HCT116 (cell line): ENCODE data around the gene LMAN1L. TPM values are rescaled to one million over a fixed set of nuclear protein-coding genes. Genes with fewer than 3 reads are reported as not detected.

ENCODE experiments used
- ATAC-seq: fragments of 200-7000 bp; cut with Tn5 transposase; 2 replicates; pipeline ENCODE4 v1.9.1; 2020; ENCODE audit warnings: mild to moderate bottlenecking, moderate library complexity
- BruUV-seq: library from RNA; stranded (reverse); fragments of 400-500 nt; replicated peaks from 2 replicates; lab custom pipeline; 2021; lab: Mats Ljungman, UMichigan
- CTCF ChIA-PET: fragments of 300-600 bp; sonication (Branson Sonifier 250); formaldehyde crosslinking; loops from one replicate; lab custom pipeline; 2021; ENCODE audit warnings: antibody characterized with exemption; lab: Charles Lee
- POLR2A ChIA-PET: fragments of 300-600, 350-600 bp; sonication (Branson Sonifier 250); formaldehyde crosslinking; loops from one replicate; lab custom pipeline; 2021; ENCODE audit warnings: antibody characterized with exemption; lab: Charles Lee
- RAD21 ChIA-PET, 2 experiments: fragments of 300-600 bp; sonication (Branson Sonifier 250); formaldehyde crosslinking; loops; one replicate each; lab custom pipeline; 2023; ENCODE audit warnings: low total read pairs in 2 of 2; ENCODE audit not compliant: uncharacterized antibody in 2 of 2, unreplicated experiment in 2 of 2, low non-redundant PET in 1 of 2; lab: Charles Lee
- DNase-seq: peaks from one replicate; pipeline ENCODE4 v3.0.0-alpha.2; 2010; ENCODE audit warnings: low read depth, low spot score
- H2AFZ ChIP-seq: fragments of 200-600 bp; shearing (Covaris generic), sonication (generic); 2 replicates; pipeline ENCODE4 v1.6.1; 2017; ENCODE audit warnings: low read depth, mixed run types, mixed read lengths, antibody characterized with exemption, low read length; ENCODE audit not compliant: poor library complexity, severe bottlenecking
- H3K27ac ChIP-seq: 2 replicates; pipeline ENCODE4 v1.5.1; 2012; ENCODE audit warnings: low read depth, low read length
- H3K27me3 ChIP-seq: fragments of 200-600 bp; sonication (generic); 2 replicates; pipeline ENCODE4 v1.6.1; 2016; ENCODE audit warnings: mixed run types, low read length, mixed read lengths; ENCODE audit not compliant: insufficient read depth
- H3K36me3 ChIP-seq, 2 experiments: fragments of 200-500 bp in 1 of 2; fragments of 200-600 bp in 1 of 2; sonication (Bioruptor generic) in 1 of 2; sonication (generic) in 1 of 2; 2 replicates each; pipeline versions ENCODE4 v1.5.1 to v1.6.1; 2014 to 2016; ENCODE audit warnings: low read length in 2 of 2, inconsistent platforms in 1 of 2, mixed read lengths in 1 of 2, mixed run types in 1 of 2; ENCODE audit not compliant: insufficient read depth in 2 of 2, control insufficient read depth in 1 of 2
- H3K4me1 ChIP-seq, 2 experiments: fragments of 200-600 bp in 1 of 2; sonication (generic) in 1 of 2; 2 replicates each; pipeline versions ENCODE4 v1.5.1 to v1.6.1; 2012 to 2017; ENCODE audit warnings: low read length in 2 of 2, inconsistent platforms in 1 of 2, mild to moderate bottlenecking in 1 of 2, mixed read lengths in 1 of 2, mixed run types in 1 of 2, moderate library complexity in 1 of 2; ENCODE audit not compliant: insufficient read depth in 2 of 2, control insufficient read depth in 1 of 2
- H3K4me2 ChIP-seq: fragments of 200-600 bp; sonication (generic); 2 replicates; pipeline ENCODE4 v1.6.1; 2017; ENCODE audit warnings: mixed run types, low read length, mixed read lengths
- H3K4me3 ChIP-seq, 2 experiments: fragments of 200-600 bp in 1 of 2; sonication (generic) in 1 of 2; replicated peaks in 1 of 2; 2 replicates each; pipeline ENCODE4 v1.5.1; 2011 to 2016; ENCODE audit warnings: low read length in 2 of 2, control low read depth in 1 of 2, low read depth in 1 of 2, mild to moderate bottlenecking in 1 of 2, mixed read lengths in 1 of 2, mixed run types in 1 of 2
- H3K79me2 ChIP-seq: fragments of 200-600 bp; sonication (generic); 2 replicates; pipeline ENCODE4 v1.6.1; 2017; ENCODE audit warnings: mild to moderate bottlenecking, mixed run types, low read length, moderate library complexity, mixed read lengths; ENCODE audit not compliant: insufficient read depth
- H3K9ac ChIP-seq: fragments of 200-600 bp; sonication (generic); 2 replicates; pipeline ENCODE4 v1.6.1; 2016; ENCODE audit warnings: low read length, mixed read lengths
- H3K9me2 ChIP-seq: fragments of 200-600 bp; sonication (generic), shearing (Covaris generic); 2 replicates; pipeline ENCODE4 v1.6.1; 2017; ENCODE audit warnings: mixed run types, mild to moderate bottlenecking, moderate library complexity; ENCODE audit not compliant: insufficient read depth
- H3K9me3 ChIP-seq, 2 experiments: fragments of 200-500 bp in 1 of 2; fragments of 200-600 bp in 1 of 2; sonication (Bioruptor generic) in 1 of 2; sonication (generic) in 1 of 2; 2 replicates each; pipeline ENCODE4 v1.6.1; 2014 to 2017; ENCODE audit warnings: low read length in 2 of 2, mixed read lengths in 2 of 2, inconsistent platforms in 1 of 2, low read depth in 1 of 2, mild to moderate bottlenecking in 1 of 2, mixed run types in 1 of 2, moderate library complexity in 1 of 2; ENCODE audit not compliant: control insufficient read depth in 1 of 2, insufficient read depth in 1 of 2
- H4K20me1 ChIP-seq: fragments of 200-600 bp; sonication (generic), shearing (Covaris generic); 2 replicates; pipeline ENCODE4 v1.6.1; 2017; ENCODE audit warnings: mixed run types, mild to moderate bottlenecking, moderate library complexity; ENCODE audit not compliant: insufficient read depth
- ATF3 ChIP-seq: IDR thresholded peaks from 2 replicates; pipeline ENCODE4 v1.6.1; 2012
- CEBPB ChIP-seq: IDR thresholded peaks from 2 replicates; pipeline ENCODE4 v1.6.1; 2012; ENCODE audit warnings: low read depth
- CTCF ChIP-seq, 3 experiments: fragments of 200-600 bp in 1 of 3; sonication (generic) in 1 of 3; IDR thresholded peaks in 2 of 3; conservative IDR thresholded peaks in 1 of 3; 2 replicates each; pipeline ENCODE4 v1.5.1; 2012 to 2017; ENCODE audit warnings: low read depth in 2 of 3, low read length in 2 of 3, antibody characterized with exemption in 1 of 3, borderline replicate concordance in 1 of 3, control low read depth in 1 of 3, mild to moderate bottlenecking in 1 of 3, mixed read lengths in 1 of 3, mixed run types in 1 of 3, moderate library complexity in 1 of 3; ENCODE audit not compliant: insufficient read depth in 1 of 3
- EGR1 ChIP-seq: IDR thresholded peaks from 2 replicates; pipeline ENCODE4 v1.6.1; 2012; ENCODE audit warnings: low read depth
- MAX ChIP-seq: IDR thresholded peaks from 2 replicates; pipeline ENCODE4 v1.6.1; 2012
- POLR2A ChIP-seq: IDR thresholded peaks from 2 replicates; pipeline ENCODE4 v1.7.0; 2011; ENCODE audit warnings: borderline replicate concordance; ENCODE audit not compliant: insufficient read depth, insufficient read length; ENCODE audit errors: extremely low read depth
- SIN3A ChIP-seq: IDR thresholded peaks from 2 replicates; pipeline ENCODE4 v1.6.1; 2012; ENCODE audit warnings: low read depth
- SP1 ChIP-seq: IDR thresholded peaks from 2 replicates; pipeline ENCODE4 v1.6.1; 2012; ENCODE audit warnings: low read depth
- YY1 ChIP-seq: IDR thresholded peaks from 2 replicates; pipeline ENCODE4 v1.6.1; 2011; ENCODE audit warnings: low read length, low read depth, moderate library complexity, mild to moderate bottlenecking; ENCODE audit not compliant: insufficient replicate concordance; ENCODE audit errors: extremely low read depth
- ZFX ChIP-seq: fragments of 450-650 bp; IDR thresholded peaks from 2 replicates; pipeline ENCODE4 v1.6.1; 2017
- ZNF274 ChIP-seq: fragments of 200-500 bp; sonication (Bioruptor generic); IDR thresholded peaks from 2 replicates; pipeline ENCODE4 v1.6.1; 2014; ENCODE audit warnings: mild to moderate bottlenecking, low read depth, low read length, inconsistent platforms
- intact Hi-C: fragments of 100-400 bp; cut with micrococcal nuclease; formaldehyde crosslinking; loops from 2 replicates; pipeline ENCODE4 v1.10.0; 2022
- total RNA-seq: library from RNA; stranded (reverse); gene quantifications from one replicate; pipeline ENCODE4 v1.2.1, GENCODE V29; 2021; ENCODE audit not compliant: unreplicated experiment

LMAN1L gene
- total RNA-seq, 1 experiment from 2014 or later, result 0.17 TPM

- no peaks in the 10 kb centered on the region for H3K27me3 ChIP-seq
- no peak for DNase-seq
- ChIA-PET CTCF (interaction anchor here (1.6 kb wide), 1 partner anchor 56 kb away, joined by 5 read pairs; no protein-coding TSS in a partner anchor), RAD21 (no interaction called here), POLR2A (no interaction called here)
- no peaks in the 10 kb centered on the region for H3K9me2 ChIP-seq
- H2AFZ ChIP-seq, result no peak overlapping the region
- intact Hi-C loops, result no loop called here
- no peak for TF ChIP-seq EGR1
- TF ChIP-seq ZNF274, result no peak
- no peak for TF ChIP-seq POLR2A
- no peak for TF ChIP-seq CEBPB
- no peak for TF ChIP-seq ZFX
- TF ChIP-seq YY1, result no peak
- TF ChIP-seq CTCF (IDR thresholded peaks at IDR 0.05 in 2 of 3, conservative IDR thresholded peaks at IDR 0.05 in 1 of 3; ENCODE audit: borderline replicate concordance in 1 of 3, insufficient read depth in 1 of 3, low read depth in 2 of 3, low read length in 2 of 3), result no peak
- no peak for TF ChIP-seq ATF3
- no peak for TF ChIP-seq SIN3A
- no peak for TF ChIP-seq SP1
- TF ChIP-seq MAX, result no peak
- no peak overlapping the region for H3K27ac ChIP-seq
- H3K4me1 ChIP-seq, result peaks cover 9 to 21% of the 10 kb centered on the region in 2 experiments; a peak in 3 of 4 replicates
- H3K36me3 ChIP-seq, result peaks cover 16 to 23% of the 10 kb centered on the region in 2 experiments; a peak in 3 of 4 replicates
- no peak for ATAC-seq
- H3K9me3 ChIP-seq, result no peaks in the 10 kb centered on the region
- no peak overlapping the region for H3K4me3 ChIP-seq
- no peak overlapping the region for H3K9ac ChIP-seq
- no peaks in the 10 kb centered on the region for H4K20me1 ChIP-seq
- H3K79me2 ChIP-seq, result peaks cover 6% of the 10 kb centered on the region; the same call in 1 of the 2 replicates
- no TSS peak for BruUV-seq
- H3K4me2 ChIP-seq, result no peak overlapping the region
Observed at GRCh38 chr15:74845581-74845980, 32.9 kb downstream of the LMAN1L start.
